Measurements from ENCODE around the gene BRK1.
"Not testable (repeated sequence)": the region's sequence is repeated elsewhere in the genome, so short reads cannot be mapped to it uniquely, and the experiment has no call there.

BRK1 gene

DNA sequence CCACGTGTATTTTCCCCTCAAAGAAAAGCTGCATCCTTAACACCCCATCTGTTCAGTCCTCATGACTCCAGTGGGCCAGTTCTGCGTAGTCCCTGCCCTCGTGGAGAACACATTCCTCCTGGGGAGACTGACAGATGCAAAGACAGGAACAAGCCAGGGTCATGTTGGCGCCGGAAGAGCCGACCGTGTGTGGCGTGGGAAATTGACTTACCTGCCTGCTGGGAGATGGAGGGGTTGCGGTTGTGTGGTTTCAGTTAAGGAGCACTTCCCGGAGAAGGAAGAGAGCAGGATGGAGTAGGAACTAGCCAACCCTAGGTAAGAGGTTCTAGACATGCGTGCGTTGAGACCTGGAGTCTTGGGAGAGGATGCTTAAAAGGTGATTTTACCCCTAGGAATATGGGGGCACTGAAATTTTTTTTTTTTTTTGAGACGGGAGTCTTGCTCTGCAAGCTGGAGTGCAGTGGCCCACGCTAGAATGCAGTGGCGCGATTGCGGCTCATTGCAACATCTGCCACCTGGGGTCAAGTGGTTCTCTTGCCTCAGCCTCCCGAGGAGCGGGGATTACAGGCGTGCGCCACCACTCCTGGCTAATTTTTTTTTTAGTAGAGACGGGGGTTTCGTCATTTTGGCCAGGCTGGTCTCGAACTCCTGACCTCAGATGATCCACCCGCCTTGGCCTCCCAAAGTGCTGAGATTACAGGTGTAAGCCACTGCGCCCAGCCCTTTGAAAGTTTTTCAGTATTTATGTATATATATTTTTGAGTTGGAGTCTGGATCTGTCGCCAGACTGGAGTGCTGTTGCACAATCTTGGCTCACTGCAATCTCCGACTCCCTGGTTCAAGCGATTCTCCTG lies 27.5 kb downstream of the BRK1 start:
- DNase-seq (ENCODE audit: low read depth in 2 of 2) = no peak

DNA sequence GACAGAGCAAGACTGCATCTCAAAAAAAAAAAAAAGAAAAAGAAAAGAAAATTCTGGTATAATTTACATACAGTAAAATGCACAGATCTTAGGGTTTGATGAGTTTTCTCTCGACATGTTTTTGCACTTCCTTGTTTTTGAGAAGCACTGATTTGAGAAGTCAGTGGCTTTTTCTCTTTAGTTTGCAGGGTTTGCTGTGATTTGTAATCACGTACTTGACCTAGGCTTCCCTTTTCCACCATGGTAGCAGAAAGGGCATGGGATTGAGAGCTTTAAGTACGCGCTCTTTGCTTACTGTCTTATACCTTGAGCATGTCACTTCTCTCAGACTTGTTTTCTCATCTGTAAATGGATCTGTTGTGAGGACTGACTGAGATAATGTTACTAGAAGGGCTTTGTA lies 30.2 kb downstream of the BRK1 start:
- no peak for DNase-seq (ENCODE audit: low read depth in 2 of 2)

DNA sequence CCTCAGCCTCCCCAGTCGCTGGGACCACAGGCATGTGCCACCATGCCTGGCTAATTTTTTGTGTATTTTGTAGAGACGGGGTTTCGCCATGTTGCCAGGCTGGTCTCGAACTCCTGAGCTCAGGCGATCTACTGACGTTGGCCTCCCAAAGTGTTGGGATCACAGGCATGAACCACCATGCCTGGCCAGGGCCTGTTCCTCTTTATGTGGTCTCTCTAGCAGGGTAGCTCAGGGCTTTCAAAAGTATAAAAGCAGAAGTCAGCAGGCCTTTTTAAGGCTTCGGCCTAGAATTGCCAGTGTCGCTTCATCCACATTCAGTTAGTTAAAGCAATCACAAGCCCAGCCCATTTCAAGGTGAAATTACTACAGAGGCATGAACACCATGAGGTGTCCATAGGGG lies 33.8 kb downstream of the BRK1 start:
- no peak for DNase-seq (ENCODE audit: low read depth in 2 of 2)

DNA sequence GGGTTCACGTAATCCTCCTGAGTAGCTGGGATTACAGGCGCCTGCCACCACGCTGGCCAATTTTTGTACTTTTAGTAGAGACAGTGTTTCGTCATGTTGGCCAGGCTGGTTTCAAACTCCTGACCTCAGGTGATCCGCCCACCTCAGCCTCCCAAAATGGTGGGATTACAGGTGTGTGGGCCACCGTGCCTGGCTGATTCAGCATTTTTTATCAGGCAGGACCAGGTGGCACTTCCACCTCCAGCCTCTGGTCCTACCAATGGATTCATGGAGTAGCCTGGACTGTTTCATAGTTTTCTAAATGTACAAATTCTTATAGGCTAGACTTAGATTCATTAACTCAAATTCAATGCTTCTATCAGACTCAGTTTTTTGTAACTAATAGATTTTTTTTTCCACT lies 35.5 kb downstream of the BRK1 start:
- DNase-seq (ENCODE audit: low read depth in 2 of 2) = no peak

DNA sequence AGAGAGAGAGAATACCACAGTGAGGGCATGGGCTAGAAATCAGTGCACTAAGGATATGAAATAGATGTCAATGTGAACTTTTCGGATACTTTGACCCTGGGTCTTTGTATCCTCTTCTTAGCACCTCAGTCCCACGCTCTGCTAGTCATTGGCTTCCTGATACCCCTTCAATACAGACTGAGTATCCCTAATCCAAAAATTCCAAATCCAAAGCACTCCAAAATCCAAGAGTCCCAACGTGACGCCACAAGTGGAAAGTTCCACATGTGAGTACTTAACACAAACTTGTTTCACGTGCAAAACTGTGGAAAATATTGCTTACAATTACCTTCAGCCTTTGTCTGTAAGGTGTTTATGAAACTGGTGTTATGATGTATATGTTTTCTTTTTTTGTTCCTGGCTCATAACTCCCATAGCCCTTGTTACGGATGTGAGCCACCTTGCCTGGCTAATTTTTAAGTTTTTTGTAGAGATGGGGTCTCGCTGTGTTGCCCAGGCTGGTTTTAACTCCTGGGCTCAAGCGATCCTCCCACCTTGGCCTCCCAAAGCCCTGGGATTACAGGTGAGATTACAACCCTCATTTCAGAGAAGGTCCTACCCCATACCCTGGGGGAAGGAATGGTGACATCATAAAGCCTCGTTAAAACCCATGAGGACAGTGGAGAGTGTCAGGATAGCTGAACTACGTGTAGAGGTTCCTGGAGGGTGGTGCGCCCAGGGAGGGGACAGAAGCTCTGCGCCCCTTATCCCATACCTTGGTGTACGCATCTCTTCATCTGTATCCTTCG lies 39.1 kb downstream of the BRK1 start:
- DNase-seq (ENCODE audit: low read depth in 2 of 2) = no peak

DNA sequence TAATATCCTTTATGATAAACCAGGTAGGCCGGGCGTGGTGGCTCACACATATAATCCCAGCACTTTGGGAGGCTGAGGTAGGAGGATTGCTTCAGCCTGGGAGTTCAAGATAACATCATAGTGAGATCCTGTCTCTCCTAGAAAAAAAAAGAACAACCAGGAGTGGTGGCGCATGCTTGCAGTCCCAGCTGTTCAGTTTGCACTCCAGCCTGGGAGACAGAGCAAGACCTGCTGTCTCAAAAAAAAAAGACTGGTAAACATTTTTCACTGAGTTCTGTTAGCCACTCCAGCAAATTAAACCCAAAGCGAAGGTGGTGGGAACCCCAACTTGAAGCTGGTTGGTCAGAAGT lies 39.6 kb downstream of the BRK1 start:
- no peak for DNase-seq (ENCODE audit: low read depth in 2 of 2)

DNA sequence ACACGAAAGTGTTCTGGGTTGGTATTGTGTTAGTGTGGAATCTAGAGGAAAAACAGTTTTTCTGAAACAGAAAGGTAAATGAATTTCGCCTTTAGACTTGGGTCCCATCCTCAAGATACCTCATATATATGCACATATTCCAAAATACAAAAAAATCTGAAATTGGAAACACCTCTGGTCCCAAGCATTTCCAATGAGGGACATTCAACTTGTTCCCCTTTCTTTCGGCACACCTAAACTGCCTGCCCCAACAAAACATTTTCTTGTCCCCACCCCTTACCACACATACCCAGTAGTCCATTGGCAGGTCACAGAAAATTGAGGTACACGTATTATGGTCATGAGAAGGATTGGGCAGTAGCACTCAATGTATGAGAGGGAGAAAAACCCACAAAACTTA lies 40.2 kb downstream of the BRK1 start:
- DNase-seq (ENCODE audit: low read depth in 2 of 2) = no peak

DNA sequence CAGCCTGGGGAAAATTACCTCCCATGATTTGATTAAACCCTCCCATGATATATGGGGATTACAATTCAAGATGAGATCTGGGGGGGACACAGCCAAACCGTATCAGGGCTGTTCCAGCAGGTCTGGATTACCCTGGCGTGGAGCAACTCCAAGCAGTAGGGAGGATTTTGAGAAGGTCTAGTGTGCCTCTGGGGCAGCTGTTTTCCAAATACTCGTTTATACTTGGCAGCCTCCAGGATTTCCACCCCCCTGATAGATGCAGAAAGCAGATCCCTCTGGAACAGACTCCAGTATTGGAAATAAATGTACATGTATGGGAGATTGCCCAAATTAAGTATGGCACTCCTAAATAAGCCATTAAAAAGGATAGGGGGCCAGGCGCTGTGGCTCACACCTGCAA lies 41.6 kb downstream of the BRK1 start:
- DNase-seq (ENCODE audit: low read depth in 2 of 2) = no peak

DNA sequence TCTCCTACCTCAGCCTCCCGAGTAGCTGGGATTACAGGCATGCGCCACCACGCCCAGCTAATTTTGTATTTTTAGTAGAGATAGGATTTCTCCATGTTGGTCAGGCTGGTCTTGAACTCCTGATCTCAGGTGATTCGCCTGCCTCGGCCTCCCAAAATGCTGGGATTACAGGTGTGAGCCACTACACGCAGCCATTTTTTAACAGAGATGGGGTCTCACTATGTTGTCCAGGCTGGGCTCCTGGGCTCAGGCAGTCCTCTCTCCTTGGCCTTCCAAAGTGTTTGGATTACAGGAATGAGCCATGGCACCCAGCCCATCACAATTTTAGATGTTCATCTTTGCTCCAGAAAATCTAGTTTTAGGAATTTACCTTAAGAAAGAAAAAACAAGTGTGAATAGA lies 43.1 kb downstream of the BRK1 start:
- not testable (repeated sequence) for DNase-seq (ENCODE audit: low read depth in 2 of 2)

DNA sequence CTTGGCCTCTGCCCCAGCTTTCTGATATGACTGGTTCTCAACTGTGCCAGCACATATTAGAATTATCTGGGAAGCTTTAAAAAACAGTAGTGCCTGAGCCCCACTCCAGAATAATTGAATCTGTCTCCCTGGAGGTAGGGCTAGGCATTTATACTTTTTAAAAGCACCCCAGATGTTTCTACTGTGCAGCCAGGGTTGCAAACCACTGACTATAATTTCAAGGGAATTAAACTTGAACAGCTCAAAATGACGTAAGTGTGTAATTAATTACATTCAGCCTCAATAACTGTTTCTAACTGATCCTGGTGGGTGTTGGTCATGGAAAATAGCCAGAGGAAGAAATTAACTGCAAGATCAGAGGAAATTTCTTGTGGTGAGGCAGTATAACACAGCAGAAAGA lies 44.9 kb downstream of the BRK1 start:
- DNase-seq (ENCODE audit: low read depth in 2 of 2) = no peak

DNA sequence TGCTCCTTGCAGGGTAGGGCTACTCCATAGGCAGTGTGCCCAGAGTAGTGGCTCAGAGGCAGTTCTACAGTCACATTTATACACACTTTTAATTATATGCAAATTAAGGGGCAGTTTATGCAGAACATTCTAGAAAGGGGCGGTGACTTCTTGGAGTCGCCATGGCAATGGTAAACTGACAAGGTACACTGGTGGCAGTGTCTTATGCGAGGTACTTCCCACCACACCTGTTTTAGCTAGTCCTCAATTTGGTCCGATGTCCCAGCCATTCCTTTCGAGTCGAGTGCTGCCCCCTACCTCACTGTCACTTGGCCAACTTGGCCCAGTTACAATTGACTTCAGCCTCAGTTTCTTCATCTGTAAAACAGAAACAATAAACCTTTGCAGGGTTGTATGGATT lies 45.5 kb downstream of the BRK1 start:
- no peak for DNase-seq (ENCODE audit: low read depth in 2 of 2)

DNA sequence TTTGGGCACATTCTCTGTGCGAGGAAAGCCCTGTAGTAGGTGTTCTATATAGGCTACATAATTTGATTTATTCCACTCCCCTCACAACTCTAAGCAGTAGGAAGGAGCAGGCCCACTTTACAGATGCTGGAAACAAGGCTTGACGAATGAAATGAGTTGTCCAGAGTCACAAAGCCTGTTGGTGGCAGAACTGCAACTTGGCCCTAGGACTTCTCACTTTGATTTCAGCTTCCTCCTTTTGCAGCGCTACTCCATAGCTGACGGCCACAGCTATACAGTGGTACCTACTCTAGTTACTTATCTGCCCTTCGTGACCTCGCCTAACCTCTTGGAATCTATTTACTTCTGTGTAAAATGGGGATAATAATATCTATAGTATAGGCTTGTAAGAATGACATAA lies 46.7 kb downstream of the BRK1 start:
- no peak for DNase-seq (ENCODE audit: low read depth in 2 of 2)

DNA sequence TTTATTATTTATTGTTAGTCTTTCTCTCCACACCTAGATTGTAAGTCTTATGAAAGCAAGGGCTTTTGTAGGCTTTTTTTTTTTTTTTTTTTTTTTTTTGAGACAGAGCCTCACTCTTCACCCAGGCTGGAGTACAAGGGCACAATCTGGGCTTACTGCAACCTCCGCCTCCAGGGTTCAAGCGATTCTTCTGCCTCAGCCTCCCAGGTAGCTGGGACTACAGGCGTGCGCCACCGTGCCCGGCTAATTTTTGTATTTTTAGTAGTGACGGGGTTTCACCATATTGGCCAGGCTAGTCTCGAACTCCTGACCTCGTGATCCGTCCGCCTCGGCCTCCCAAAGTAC lies 48.7 kb downstream of the BRK1 start:
- not testable (repeated sequence) for DNase-seq (ENCODE audit: low read depth in 2 of 2)

DNA sequence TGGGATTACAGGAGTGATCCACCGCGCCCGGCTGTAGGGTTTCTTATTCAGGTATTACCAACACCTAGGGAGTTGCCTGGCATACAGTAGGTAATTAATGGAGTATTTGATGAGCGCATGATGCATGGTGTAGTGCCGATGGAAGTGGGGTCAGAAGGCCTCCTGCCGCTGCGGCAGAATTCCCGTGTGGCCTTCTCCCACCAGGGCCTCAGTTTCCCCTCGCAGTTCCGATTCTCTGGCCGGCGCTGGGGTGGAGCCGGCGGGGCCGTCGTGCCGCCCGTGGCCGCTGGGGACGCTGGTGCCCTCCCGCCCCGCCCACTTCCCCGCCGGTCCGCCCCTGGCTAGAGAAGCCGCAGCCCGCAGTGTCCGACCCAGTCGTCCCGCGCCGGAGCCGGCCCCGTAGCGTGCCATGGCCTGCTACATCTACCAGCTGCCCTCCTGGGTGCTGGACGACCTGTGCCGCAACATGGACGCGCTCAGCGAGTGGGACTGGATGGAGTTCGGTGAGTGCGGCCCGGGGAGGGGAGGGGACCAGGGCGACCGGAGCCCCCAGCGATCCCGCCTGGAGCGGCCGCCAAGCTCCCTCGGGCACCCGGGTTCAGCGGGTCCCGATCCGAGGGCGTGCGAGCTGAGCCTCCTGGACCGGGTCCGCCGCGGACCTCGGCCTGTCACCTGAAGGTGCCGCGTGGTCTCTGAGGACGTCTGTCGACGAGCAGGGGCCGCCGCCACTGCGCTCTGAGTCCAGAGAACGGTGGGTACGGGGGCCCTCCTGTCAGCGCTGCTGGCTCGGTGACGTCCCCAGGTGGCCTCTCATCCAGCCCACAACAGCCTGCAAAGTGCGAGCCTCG lies 49.3 kb downstream of the BRK1 start, which contains the start of gene IRAK2:
Gene IRAK2 (plus strand): TSS at position 374 of the 848 bp plus-strand sequence. CDS start 36 bp downstream, at position 410.
- peak in 1 of 2 donors; percentile 39 for DNase-seq (ENCODE audit: low read depth in 2 of 2)

DNA sequence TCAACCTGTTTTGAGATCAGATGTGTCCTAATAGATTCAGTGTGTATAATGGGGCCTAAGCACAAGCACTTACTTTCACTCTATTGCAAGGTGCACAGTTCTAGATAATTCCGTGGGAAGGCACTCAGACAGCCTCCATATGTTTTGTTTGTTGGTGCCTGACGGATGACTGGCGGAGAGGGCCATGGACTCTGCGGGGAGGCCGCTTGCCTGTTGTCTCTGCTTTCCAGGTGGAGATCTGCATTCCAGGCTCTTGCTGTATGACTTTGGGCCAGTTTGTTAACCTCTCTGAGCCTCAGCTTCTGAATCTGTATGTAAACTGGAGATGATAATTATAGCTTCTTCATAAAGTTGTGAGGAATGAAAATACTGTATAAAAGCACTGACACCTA lies 50.7 kb downstream of the BRK1 start:
- DNase-seq (ENCODE audit: low read depth in 2 of 2) = no peak

DNA sequence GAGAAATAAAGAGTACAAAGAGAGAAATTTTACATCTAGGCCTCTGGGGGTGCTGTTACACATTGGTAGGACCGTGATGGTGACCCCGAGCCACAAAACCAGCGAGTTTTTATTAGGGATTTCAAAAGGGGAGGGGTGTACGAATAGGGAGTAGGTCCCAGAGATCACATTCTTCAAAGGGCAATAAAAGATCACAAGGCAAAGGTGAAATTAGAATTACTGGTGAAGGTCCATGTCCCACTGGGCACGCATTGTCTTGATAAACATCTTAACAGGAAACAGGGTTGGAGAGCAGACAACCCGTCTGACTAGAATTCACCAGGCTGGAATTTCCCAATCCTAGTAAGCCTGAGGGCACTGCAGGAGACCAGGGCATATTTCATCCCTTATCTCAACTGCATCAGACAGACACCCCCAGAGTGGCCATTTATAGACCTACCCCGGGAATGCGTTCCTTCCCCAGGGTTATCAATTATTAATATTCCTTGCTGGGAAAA lies 53.6 kb downstream of the BRK1 start:
- no peak for DNase-seq (ENCODE audit: low read depth in 2 of 2)

DNA sequence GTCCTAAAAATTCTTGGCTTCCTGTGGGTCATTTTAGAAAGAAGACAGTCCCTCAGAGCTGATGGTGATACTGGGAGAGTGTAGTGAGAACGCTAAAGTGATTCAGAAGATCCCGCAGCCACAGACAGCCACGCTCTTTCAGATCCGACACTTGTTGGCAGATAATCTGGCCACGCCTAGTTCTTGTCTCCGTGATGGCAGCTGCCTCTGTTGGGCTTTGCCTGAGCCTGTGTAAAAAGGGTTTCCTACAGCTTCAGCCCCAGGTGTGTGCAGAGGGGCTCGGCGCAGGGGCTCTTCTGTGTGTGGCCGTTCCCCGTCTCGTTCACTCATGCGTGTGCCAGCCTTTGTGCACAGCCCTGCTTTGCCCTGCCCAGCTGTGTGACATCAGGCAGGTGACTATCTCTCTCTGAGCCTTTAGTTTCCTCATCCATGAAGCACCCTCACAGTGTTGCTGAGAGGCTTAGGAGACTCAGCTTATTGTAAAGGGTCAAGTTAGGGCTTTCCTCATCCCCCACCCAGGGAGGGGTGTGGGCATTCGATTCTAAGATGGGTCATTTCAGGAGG lies 55.5 kb downstream of the BRK1 start:
- no peak for DNase-seq (ENCODE audit: low read depth in 2 of 2)

DNA sequence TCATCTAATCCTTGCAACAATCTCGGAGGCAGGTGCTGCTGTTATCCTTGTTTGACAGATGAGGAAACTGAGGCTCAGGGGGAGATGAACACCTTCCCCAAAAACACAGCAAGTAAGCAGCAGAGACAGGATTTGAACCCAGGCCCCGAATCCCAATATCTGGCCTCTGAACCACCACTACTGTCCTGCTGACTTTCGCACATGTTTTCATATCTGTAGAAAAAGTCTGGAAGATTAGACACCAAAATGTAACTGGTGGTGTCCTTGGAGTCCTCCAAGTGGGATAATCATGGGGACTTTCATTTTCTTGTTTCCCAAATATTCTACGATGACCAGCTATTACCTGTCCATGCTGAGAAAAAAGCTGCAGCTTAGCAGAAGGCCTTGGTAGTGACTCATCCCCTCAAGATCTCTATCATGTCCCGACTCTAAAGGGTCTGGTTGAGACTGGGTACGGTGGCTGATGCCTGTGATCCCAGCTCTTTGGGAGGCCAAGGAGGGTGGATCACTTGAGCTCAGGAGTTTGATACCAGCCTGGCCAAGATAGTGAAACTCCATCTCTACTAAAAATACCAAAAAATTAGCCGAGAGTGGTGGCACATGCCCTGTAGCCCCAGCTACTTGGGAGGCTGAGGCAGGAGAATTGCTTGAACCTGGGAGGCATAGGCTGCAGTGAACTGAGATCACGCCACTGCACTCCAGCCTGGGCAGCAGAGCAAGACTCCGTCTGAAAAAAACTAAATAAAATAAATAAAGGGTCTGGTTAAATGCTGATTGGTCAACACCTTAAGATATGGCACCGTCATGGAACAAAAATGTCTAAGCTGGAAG lies 57.8 kb downstream of the BRK1 start:
- no peak for DNase-seq (ENCODE audit: low read depth in 2 of 2)

DNA sequence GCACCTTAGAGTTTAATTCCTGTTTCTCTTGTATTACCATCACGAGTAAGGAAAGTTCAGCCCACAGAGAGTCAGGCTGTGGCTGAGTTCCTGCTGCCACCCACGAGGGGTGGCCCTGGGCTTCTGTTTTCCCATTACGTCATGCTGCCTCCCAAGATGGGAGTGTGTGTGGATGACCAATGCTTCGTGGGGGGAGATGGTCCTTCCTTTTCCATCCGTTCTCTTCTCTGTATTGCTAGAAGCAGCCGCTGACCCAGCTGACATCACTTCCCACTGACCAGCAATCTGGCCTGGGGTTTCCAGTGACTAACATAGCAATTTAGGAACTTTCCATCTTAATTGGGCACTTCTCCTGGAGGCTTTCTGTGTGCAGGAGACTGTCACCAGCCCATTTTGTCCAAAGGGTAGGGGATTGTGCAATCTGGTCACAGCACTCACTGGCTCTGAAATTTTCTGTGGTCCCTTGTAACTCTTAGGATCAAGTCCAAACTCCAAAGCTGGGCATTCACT lies 58.5 kb downstream of the BRK1 start:
- DNase-seq (ENCODE audit: low read depth in 2 of 2) = no peak

DNA sequence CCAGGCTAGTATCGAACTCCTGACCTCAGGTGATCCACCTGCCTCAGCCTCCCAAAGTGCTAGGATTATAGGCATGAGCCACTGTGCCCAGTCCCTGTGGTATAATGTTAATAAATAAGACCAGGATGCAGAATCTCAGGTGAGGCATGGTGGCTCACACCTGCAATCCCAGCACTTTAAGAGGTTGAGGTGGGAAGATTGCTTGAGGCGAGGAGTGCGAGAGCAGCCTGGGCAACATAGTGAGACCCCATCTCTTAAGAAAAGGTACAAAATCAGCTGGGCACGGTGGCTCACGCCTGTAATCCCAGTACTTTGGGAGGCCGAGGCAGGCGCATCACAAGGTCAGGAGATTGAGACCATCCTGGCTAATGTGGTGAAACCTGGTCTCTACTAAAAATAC lies 59.9 kb downstream of the BRK1 start:
- DNase-seq (ENCODE audit: low read depth in 2 of 2) = not testable (repeated sequence)

DNA sequence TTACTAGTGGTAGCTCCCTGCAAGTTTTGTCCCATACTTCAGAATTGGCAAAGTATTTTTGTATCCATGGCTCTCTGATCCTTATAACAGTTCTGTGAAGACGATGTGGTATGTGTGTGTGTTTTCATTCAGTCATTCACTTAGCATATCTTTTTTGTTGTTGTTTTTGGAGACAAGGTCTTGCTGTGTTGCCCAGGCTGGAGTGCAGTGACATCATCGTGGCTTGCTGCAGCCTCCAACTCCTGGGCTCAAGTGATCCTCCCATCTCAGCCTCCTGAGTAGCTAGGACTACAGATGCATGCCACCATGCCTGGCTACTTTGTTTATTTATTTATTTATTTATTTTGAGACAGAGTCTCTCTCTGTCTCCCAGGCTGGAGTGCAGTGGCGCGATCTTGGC lies 60.7 kb downstream of the BRK1 start:
- DNase-seq (ENCODE audit: low read depth in 2 of 2) = not testable (repeated sequence)

Measured in stimulated activated CD4-positive, alpha-beta T cell treated with anti-CD3 and anti-CD28 coated beads, Interleukin-1b, Interleukin-23, amount 100 ng/mL, for 1 hour (primary cell).